Neural cell (in vitro differentiated cells): ENCODE measurements around the gene ZNF148. TPM values are rescaled to one million over a fixed set of nuclear protein-coding genes. Genes with fewer than 3 reads are reported as not detected.

Experiments
- H2AFZ ChIP-seq: fragments of 200-600, 300-800 bp; sonication (generic), shearing (Covaris generic); 2 replicates; pipeline ENCODE4 v1.6.0; 2014; ENCODE audit warnings: low read depth, mild to moderate bottlenecking, antibody characterized with exemption, low read length, moderate library complexity
- H3F3A ChIP-seq: fragments of 200-600 bp; shearing (Covaris generic); 2 replicates; pipeline ENCODE4 v1.6.1; 2016; ENCODE audit warnings: mild to moderate bottlenecking, moderate library complexity, mixed read lengths, antibody characterized with exemption, low read length; ENCODE audit not compliant: insufficient read depth, poor library complexity, severe bottlenecking
- H3K27ac ChIP-seq: fragments of 200-600, 300-800 bp; sonication (generic), shearing (Covaris generic); 2 replicates; pipeline ENCODE4 v1.5.1; 2014; ENCODE audit warnings: mild to moderate bottlenecking, low read length, moderate library complexity
- H3K27me3 ChIP-seq: fragments of 300-800, 200-600 bp; sonication (generic), shearing (Covaris generic); 2 replicates; pipeline ENCODE4 v1.6.0; 2014; ENCODE audit warnings: mild to moderate bottlenecking, low read depth, low read length, moderate library complexity; ENCODE audit not compliant: insufficient read depth
- H3K36me3 ChIP-seq: fragments of 300-800, 200-600 bp; sonication (generic), shearing (Covaris generic); 2 replicates; pipeline ENCODE4 v1.5.1; 2014; ENCODE audit warnings: mild to moderate bottlenecking, antibody characterized with exemption, low read length, moderate library complexity; ENCODE audit not compliant: insufficient read depth
- H3K4me2 ChIP-seq: fragments of 300-800, 200-600 bp; sonication (generic), shearing (Covaris generic); 2 replicates; pipeline ENCODE4 v1.6.0; 2014; ENCODE audit warnings: mild to moderate bottlenecking, low read length
- H3K4me3 ChIP-seq: fragments of 300-800, 200-600 bp; sonication (generic), shearing (Covaris generic); 2 replicates; pipeline ENCODE4 v1.5.1; 2014; ENCODE audit warnings: mild to moderate bottlenecking, low read length, moderate library complexity
- H3K79me2 ChIP-seq: fragments of 200-600 bp; shearing (Covaris generic); replicated peaks from 2 replicates; pipeline ENCODE4 v1.6.0; 2014; ENCODE audit warnings: mild to moderate bottlenecking, low read length, moderate library complexity; ENCODE audit not compliant: insufficient read depth
- H3K9ac ChIP-seq: fragments of 300-800, 200-600 bp; sonication (generic), shearing (Covaris generic); 2 replicates; pipeline ENCODE4 v1.6.1; 2016; ENCODE audit warnings: mild to moderate bottlenecking, low read length, mixed read lengths
- H3K9me2 ChIP-seq: fragments of 200-600 bp; shearing (Covaris generic); 2 replicates; pipeline ENCODE4 v1.6.1; 2016; ENCODE audit warnings: mild to moderate bottlenecking, low read length, mixed read lengths; ENCODE audit not compliant: insufficient read depth
- H3K9me3 ChIP-seq: fragments of 200-600, 300-800 bp; sonication (generic), shearing (Covaris generic); 2 replicates; pipeline ENCODE4 v1.6.1; 2016; ENCODE audit warnings: mild to moderate bottlenecking, mixed run types, low read length, moderate library complexity, mixed read lengths
- H4K20me1 ChIP-seq: fragments of 200-600 bp; shearing (Covaris generic); 2 replicates; pipeline ENCODE4 v1.6.1; 2016; ENCODE audit warnings: mild to moderate bottlenecking, mixed run types; ENCODE audit not compliant: insufficient read depth
- EP300 ChIP-seq: fragments of 450-650 bp; conservative IDR thresholded peaks from 2 replicates; pipeline ENCODE4 v1.6.1; 2014; ENCODE audit warnings: antibody characterized with exemption, mild to moderate bottlenecking, moderate library complexity; ENCODE audit not compliant: poor library complexity, severe bottlenecking
- EZH2 ChIP-seq: fragments of 200-600, 300-800 bp; shearing (Covaris generic), sonication (generic); IDR thresholded peaks from 2 replicates; pipeline ENCODE4 v1.6.1; 2014; ENCODE audit warnings: antibody characterized with exemption, low read length, borderline replicate concordance, mild to moderate bottlenecking; ENCODE audit not compliant: insufficient read depth, poor library complexity, severe bottlenecking
- MXI1 ChIP-seq: fragments of 450-650 bp; conservative IDR thresholded peaks from 2 replicates; pipeline ENCODE4 v1.6.1; 2014; ENCODE audit warnings: antibody characterized with exemption, mild to moderate bottlenecking; ENCODE audit not compliant: poor library complexity, severe bottlenecking
- POLR2AphosphoS5 ChIP-seq: IDR thresholded peaks from 2 replicates; pipeline ENCODE4 v1.6.1; 2012
- RAD21 ChIP-seq: fragments of 450-650 bp; conservative IDR thresholded peaks from 2 replicates; pipeline ENCODE4 v1.6.1; 2014; ENCODE audit warnings: antibody characterized with exemption, mild to moderate bottlenecking, moderate library complexity
- SMC3 ChIP-seq: fragments of 450-650 bp; conservative IDR thresholded peaks from 2 replicates; pipeline ENCODE4 v1.6.1; 2014; ENCODE audit warnings: antibody characterized with exemption, mild to moderate bottlenecking, moderate library complexity; ENCODE audit not compliant: poor library complexity
- TAF1 ChIP-seq: IDR thresholded peaks from 2 replicates; pipeline ENCODE4 v1.6.1; 2012; ENCODE audit warnings: low read depth
- polyA plus RNA-seq: library from polyadenylated mRNA; depleted of rRNA; stranded (reverse); fragments of >200 nt; gene quantifications from 2 replicates; pipeline ENCODE4 v1.2.3, GENCODE V29; 2014
- TF ChIP-seq, protein P1 (sequence below): fragments of 450-650 bp; IDR thresholded peaks from 2 replicates; pipeline ENCODE4 v1.5.1; 2014; ENCODE audit warnings: antibody characterized with exemption, mild to moderate bottlenecking, moderate library complexity; ENCODE audit not compliant: poor library complexity, severe bottlenecking
- TF ChIP-seq, protein P2 (sequence below): IDR thresholded peaks from 2 replicates; pipeline ENCODE4 v1.6.1; 2012; ENCODE audit warnings: borderline replicate concordance

The ZNF148 gene
- polyA plus RNA-seq, 1 donor from 2014 or later = 16.9 TPM

GRCh38 chr3:125351814-125352456 lies 23.2 kb downstream of the ZNF148 start:
- H3K4me2 ChIP-seq = no peak overlapping the region

GRCh38 chr3:125351152-125351551 lies 24.0 kb downstream of the ZNF148 start:
- H3K9me3 ChIP-seq = no peaks in the 10 kb centered on the region
- no peak overlapping the region for H2AFZ ChIP-seq
- no peak for TF ChIP-seq EZH2
- TF ChIP-seq POLR2AphosphoS5 = no peak
- TF ChIP-seq, protein P1, sequence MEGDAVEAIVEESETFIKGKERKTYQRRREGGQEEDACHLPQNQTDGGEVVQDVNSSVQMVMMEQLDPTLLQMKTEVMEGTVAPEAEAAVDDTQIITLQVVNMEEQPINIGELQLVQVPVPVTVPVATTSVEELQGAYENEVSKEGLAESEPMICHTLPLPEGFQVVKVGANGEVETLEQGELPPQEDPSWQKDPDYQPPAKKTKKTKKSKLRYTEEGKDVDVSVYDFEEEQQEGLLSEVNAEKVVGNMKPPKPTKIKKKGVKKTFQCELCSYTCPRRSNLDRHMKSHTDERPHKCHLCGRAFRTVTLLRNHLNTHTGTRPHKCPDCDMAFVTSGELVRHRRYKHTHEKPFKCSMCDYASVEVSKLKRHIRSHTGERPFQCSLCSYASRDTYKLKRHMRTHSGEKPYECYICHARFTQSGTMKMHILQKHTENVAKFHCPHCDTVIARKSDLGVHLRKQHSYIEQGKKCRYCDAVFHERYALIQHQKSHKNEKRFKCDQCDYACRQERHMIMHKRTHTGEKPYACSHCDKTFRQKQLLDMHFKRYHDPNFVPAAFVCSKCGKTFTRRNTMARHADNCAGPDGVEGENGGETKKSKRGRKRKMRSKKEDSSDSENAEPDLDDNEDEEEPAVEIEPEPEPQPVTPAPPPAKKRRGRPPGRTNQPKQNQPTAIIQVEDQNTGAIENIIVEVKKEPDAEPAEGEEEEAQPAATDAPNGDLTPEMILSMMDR = no peak
- no peak for TF ChIP-seq SMC3
- no peak for TF ChIP-seq TAF1
- no peak for TF ChIP-seq MXI1
- no peak for TF ChIP-seq RAD21
- TF ChIP-seq, protein P2, sequence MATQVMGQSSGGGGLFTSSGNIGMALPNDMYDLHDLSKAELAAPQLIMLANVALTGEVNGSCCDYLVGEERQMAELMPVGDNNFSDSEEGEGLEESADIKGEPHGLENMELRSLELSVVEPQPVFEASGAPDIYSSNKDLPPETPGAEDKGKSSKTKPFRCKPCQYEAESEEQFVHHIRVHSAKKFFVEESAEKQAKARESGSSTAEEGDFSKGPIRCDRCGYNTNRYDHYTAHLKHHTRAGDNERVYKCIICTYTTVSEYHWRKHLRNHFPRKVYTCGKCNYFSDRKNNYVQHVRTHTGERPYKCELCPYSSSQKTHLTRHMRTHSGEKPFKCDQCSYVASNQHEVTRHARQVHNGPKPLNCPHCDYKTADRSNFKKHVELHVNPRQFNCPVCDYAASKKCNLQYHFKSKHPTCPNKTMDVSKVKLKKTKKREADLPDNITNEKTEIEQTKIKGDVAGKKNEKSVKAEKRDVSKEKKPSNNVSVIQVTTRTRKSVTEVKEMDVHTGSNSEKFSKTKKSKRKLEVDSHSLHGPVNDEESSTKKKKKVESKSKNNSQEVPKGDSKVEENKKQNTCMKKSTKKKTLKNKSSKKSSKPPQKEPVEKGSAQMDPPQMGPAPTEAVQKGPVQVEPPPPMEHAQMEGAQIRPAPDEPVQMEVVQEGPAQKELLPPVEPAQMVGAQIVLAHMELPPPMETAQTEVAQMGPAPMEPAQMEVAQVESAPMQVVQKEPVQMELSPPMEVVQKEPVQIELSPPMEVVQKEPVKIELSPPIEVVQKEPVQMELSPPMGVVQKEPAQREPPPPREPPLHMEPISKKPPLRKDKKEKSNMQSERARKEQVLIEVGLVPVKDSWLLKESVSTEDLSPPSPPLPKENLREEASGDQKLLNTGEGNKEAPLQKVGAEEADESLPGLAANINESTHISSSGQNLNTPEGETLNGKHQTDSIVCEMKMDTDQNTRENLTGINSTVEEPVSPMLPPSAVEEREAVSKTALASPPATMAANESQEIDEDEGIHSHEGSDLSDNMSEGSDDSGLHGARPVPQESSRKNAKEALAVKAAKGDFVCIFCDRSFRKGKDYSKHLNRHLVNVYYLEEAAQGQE = no peak
- TF ChIP-seq EP300 = no peak
- no peaks in the 10 kb centered on the region for H3K9me2 ChIP-seq
- no peak overlapping the region for H3K4me2 ChIP-seq
- H3K9ac ChIP-seq = no peak overlapping the region
- H3K27ac ChIP-seq = no peak overlapping the region
- H3K36me3 ChIP-seq = no peaks in the 10 kb centered on the region
- no peaks in the 10 kb centered on the region for H3F3A ChIP-seq
- H3K4me3 ChIP-seq = no peak overlapping the region
- H4K20me1 ChIP-seq = no peaks in the 10 kb centered on the region
- peaks cover 91% of the 10 kb centered on the region for H3K79me2 ChIP-seq
- H3K27me3 ChIP-seq = no peaks in the 10 kb centered on the region

More at GRCh38 chr3:125351814-125352456, 23.2 kb downstream of the ZNF148 start:
- H3K27ac ChIP-seq = no peak overlapping the region
- H3K27me3 ChIP-seq = no peaks in the 10 kb centered on the region
- H2AFZ ChIP-seq = no peak overlapping the region
- H4K20me1 ChIP-seq = no peaks in the 10 kb centered on the region
- H3K9ac ChIP-seq = no peak overlapping the region
- H3K79me2 ChIP-seq = peaks cover 90% of the 10 kb centered on the region
- TF ChIP-seq EZH2 (no peak), SMC3 (no peak)
- TF ChIP-seq, protein P2 = no peak
- H3K9me2 ChIP-seq = no peaks in the 10 kb centered on the region
- no peak overlapping the region for H3K4me3 ChIP-seq
- H3K36me3 ChIP-seq = no peaks in the 10 kb centered on the region
- H3F3A ChIP-seq = no peaks in the 10 kb centered on the region
- H3K9me3 ChIP-seq = no peaks in the 10 kb centered on the region
